Neural cell (in vitro differentiated cells): ENCODE data around the gene TMEM54. TPM values are rescaled to one million over a fixed set of nuclear protein-coding genes. Genes with fewer than 3 reads are reported as not detected.

Experiments
- H2AFZ ChIP-seq: fragments of 200-600, 300-800 bp; sonication (generic), shearing (Covaris generic); 2 replicates; pipeline ENCODE4 v1.6.0; 2014; ENCODE audit warnings: low read depth, mild to moderate bottlenecking, antibody characterized with exemption, low read length, moderate library complexity
- H3F3A ChIP-seq: fragments of 200-600 bp; shearing (Covaris generic); 2 replicates; pipeline ENCODE4 v1.6.1; 2016; ENCODE audit warnings: mild to moderate bottlenecking, moderate library complexity, mixed read lengths, antibody characterized with exemption, low read length; ENCODE audit not compliant: insufficient read depth, poor library complexity, severe bottlenecking
- H3K27ac ChIP-seq: fragments of 200-600, 300-800 bp; sonication (generic), shearing (Covaris generic); 2 replicates; pipeline ENCODE4 v1.5.1; 2014; ENCODE audit warnings: mild to moderate bottlenecking, low read length, moderate library complexity
- H3K27me3 ChIP-seq: fragments of 300-800, 200-600 bp; sonication (generic), shearing (Covaris generic); 2 replicates; pipeline ENCODE4 v1.6.0; 2014; ENCODE audit warnings: mild to moderate bottlenecking, low read depth, low read length, moderate library complexity; ENCODE audit not compliant: insufficient read depth
- H3K36me3 ChIP-seq: fragments of 300-800, 200-600 bp; sonication (generic), shearing (Covaris generic); 2 replicates; pipeline ENCODE4 v1.5.1; 2014; ENCODE audit warnings: mild to moderate bottlenecking, antibody characterized with exemption, low read length, moderate library complexity; ENCODE audit not compliant: insufficient read depth
- H3K4me2 ChIP-seq: fragments of 300-800, 200-600 bp; sonication (generic), shearing (Covaris generic); 2 replicates; pipeline ENCODE4 v1.6.0; 2014; ENCODE audit warnings: mild to moderate bottlenecking, low read length
- H3K4me3 ChIP-seq: fragments of 300-800, 200-600 bp; sonication (generic), shearing (Covaris generic); 2 replicates; pipeline ENCODE4 v1.5.1; 2014; ENCODE audit warnings: mild to moderate bottlenecking, low read length, moderate library complexity
- H3K79me2 ChIP-seq: fragments of 200-600 bp; shearing (Covaris generic); replicated peaks from 2 replicates; pipeline ENCODE4 v1.6.0; 2014; ENCODE audit warnings: mild to moderate bottlenecking, low read length, moderate library complexity; ENCODE audit not compliant: insufficient read depth
- H3K9ac ChIP-seq: fragments of 300-800, 200-600 bp; sonication (generic), shearing (Covaris generic); 2 replicates; pipeline ENCODE4 v1.6.1; 2016; ENCODE audit warnings: mild to moderate bottlenecking, low read length, mixed read lengths
- H3K9me2 ChIP-seq: fragments of 200-600 bp; shearing (Covaris generic); 2 replicates; pipeline ENCODE4 v1.6.1; 2016; ENCODE audit warnings: mild to moderate bottlenecking, low read length, mixed read lengths; ENCODE audit not compliant: insufficient read depth
- H3K9me3 ChIP-seq: fragments of 200-600, 300-800 bp; sonication (generic), shearing (Covaris generic); 2 replicates; pipeline ENCODE4 v1.6.1; 2016; ENCODE audit warnings: mild to moderate bottlenecking, mixed run types, low read length, moderate library complexity, mixed read lengths
- H4K20me1 ChIP-seq: fragments of 200-600 bp; shearing (Covaris generic); 2 replicates; pipeline ENCODE4 v1.6.1; 2016; ENCODE audit warnings: mild to moderate bottlenecking, mixed run types; ENCODE audit not compliant: insufficient read depth
- CTCF ChIP-seq: fragments of 450-650 bp; IDR thresholded peaks from 2 replicates; pipeline ENCODE4 v1.5.1; 2014; ENCODE audit warnings: antibody characterized with exemption, mild to moderate bottlenecking, moderate library complexity; ENCODE audit not compliant: poor library complexity, severe bottlenecking
- EP300 ChIP-seq: fragments of 450-650 bp; conservative IDR thresholded peaks from 2 replicates; pipeline ENCODE4 v1.6.1; 2014; ENCODE audit warnings: antibody characterized with exemption, mild to moderate bottlenecking, moderate library complexity; ENCODE audit not compliant: poor library complexity, severe bottlenecking
- EZH2 ChIP-seq: fragments of 200-600, 300-800 bp; shearing (Covaris generic), sonication (generic); IDR thresholded peaks from 2 replicates; pipeline ENCODE4 v1.6.1; 2014; ENCODE audit warnings: antibody characterized with exemption, low read length, borderline replicate concordance, mild to moderate bottlenecking; ENCODE audit not compliant: insufficient read depth, poor library complexity, severe bottlenecking
- MXI1 ChIP-seq: fragments of 450-650 bp; conservative IDR thresholded peaks from 2 replicates; pipeline ENCODE4 v1.6.1; 2014; ENCODE audit warnings: antibody characterized with exemption, mild to moderate bottlenecking; ENCODE audit not compliant: poor library complexity, severe bottlenecking
- POLR2AphosphoS5 ChIP-seq: IDR thresholded peaks from 2 replicates; pipeline ENCODE4 v1.6.1; 2012
- RAD21 ChIP-seq: fragments of 450-650 bp; conservative IDR thresholded peaks from 2 replicates; pipeline ENCODE4 v1.6.1; 2014; ENCODE audit warnings: antibody characterized with exemption, mild to moderate bottlenecking, moderate library complexity
- SMC3 ChIP-seq: fragments of 450-650 bp; conservative IDR thresholded peaks from 2 replicates; pipeline ENCODE4 v1.6.1; 2014; ENCODE audit warnings: antibody characterized with exemption, mild to moderate bottlenecking, moderate library complexity; ENCODE audit not compliant: poor library complexity
- TAF1 ChIP-seq: IDR thresholded peaks from 2 replicates; pipeline ENCODE4 v1.6.1; 2012; ENCODE audit warnings: low read depth
- polyA plus RNA-seq: library from polyadenylated mRNA; depleted of rRNA; stranded (reverse); fragments of >200 nt; gene quantifications from 2 replicates; pipeline ENCODE4 v1.2.3, GENCODE V29; 2014
- TF ChIP-seq, protein P1 (sequence below): IDR thresholded peaks from 2 replicates; pipeline ENCODE4 v1.6.1; 2012; ENCODE audit warnings: borderline replicate concordance

TMEM54 gene
- polyA plus RNA-seq, 1 donor from 2014 or later, result not detected

DNA sequence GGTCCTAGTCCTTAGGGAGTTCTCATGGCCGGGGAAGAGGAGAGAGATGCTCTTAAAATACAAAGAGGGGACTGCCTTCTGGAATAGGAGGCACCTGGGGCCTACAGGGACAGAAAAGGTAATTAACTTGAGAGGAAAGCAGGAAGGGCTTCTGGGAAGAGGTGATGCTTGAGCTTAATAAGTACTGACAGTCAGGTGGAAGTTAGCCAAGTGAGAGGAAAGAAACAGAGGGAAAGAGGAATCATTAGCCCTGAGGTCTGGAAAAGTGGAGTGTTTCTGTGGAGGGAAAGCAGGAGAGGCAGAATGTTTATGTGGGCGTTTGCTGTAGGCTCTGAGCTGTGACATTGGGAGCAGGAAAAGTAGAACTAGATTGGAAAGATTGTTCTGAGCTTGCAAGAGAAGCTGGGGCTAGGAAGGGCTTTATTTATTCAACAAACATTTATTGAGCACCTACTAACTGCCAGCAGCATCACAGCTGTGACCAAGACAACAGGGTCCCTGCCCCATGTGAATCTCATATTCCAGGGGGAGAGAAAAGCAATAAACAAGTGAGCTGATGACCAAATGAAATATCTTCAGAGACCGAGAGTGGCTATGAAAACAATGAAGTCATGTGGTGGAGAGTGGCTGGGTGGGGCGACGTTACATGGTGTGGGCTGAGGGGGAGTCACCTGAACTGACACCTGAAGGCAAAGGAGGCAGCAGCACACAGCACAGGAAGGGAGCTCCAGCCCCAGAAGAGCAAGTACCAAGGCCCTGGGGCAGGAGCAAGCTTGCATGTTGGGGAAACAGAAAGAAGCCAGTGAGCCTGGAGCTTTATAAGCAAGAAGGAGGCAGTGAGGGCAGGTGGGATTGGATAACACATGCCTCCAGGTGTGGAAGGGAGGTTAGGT lies 26.1 kb downstream of the TMEM54 start:
- Histone ChIP-seq H3F3A (peaks cover 4% of the 10 kb centered on the region), H3K9me3 (no peaks in the 10 kb centered on the region), H3K79me2 (no peaks in the 10 kb centered on the region), H3K9me2 (no peaks in the 10 kb centered on the region), H3K27me3 (peaks cover 8% of the 10 kb centered on the region), H3K27ac (no peak overlapping the region), H3K36me3 (no peaks in the 10 kb centered on the region), H3K4me2 (no peak overlapping the region), H3K4me3 (no peak overlapping the region), H4K20me1 (no peaks in the 10 kb centered on the region), H2AFZ (no peak overlapping the region), H3K9ac (no peak overlapping the region)
- TF ChIP-seq EZH2, result no peak
- TF ChIP-seq, protein P1, sequence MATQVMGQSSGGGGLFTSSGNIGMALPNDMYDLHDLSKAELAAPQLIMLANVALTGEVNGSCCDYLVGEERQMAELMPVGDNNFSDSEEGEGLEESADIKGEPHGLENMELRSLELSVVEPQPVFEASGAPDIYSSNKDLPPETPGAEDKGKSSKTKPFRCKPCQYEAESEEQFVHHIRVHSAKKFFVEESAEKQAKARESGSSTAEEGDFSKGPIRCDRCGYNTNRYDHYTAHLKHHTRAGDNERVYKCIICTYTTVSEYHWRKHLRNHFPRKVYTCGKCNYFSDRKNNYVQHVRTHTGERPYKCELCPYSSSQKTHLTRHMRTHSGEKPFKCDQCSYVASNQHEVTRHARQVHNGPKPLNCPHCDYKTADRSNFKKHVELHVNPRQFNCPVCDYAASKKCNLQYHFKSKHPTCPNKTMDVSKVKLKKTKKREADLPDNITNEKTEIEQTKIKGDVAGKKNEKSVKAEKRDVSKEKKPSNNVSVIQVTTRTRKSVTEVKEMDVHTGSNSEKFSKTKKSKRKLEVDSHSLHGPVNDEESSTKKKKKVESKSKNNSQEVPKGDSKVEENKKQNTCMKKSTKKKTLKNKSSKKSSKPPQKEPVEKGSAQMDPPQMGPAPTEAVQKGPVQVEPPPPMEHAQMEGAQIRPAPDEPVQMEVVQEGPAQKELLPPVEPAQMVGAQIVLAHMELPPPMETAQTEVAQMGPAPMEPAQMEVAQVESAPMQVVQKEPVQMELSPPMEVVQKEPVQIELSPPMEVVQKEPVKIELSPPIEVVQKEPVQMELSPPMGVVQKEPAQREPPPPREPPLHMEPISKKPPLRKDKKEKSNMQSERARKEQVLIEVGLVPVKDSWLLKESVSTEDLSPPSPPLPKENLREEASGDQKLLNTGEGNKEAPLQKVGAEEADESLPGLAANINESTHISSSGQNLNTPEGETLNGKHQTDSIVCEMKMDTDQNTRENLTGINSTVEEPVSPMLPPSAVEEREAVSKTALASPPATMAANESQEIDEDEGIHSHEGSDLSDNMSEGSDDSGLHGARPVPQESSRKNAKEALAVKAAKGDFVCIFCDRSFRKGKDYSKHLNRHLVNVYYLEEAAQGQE, result no peak
- TF ChIP-seq RAD21, result no peak
- no peak for TF ChIP-seq SMC3
- TF ChIP-seq POLR2AphosphoS5, result no peak

GRCh38 chr1:32873484-32873883 lies 27.7 kb downstream of the TMEM54 start:
- no peak overlapping the region for H3K4me2 ChIP-seq

More at GRCh38 chr1:32873484-32873883, 27.7 kb downstream of the TMEM54 start:
- H3K79me2 ChIP-seq, result no peaks in the 10 kb centered on the region
- no peak overlapping the region for H3K4me3 ChIP-seq
- no peaks in the 10 kb centered on the region for H4K20me1 ChIP-seq
- no peak overlapping the region for H3K27ac ChIP-seq
- TF ChIP-seq CTCF (no peak), RAD21 (no peak), EZH2 (no peak), TAF1 (no peak), SMC3 (no peak), EP300 (no peak), MXI1 (no peak), POLR2AphosphoS5 (no peak)
- TF ChIP-seq, protein P1, result no peak
- no peaks in the 10 kb centered on the region for H3K36me3 ChIP-seq
- no peak overlapping the region for H2AFZ ChIP-seq
- no peaks in the 10 kb centered on the region for H3K9me2 ChIP-seq
- H3K27me3 ChIP-seq, result peaks cover 8% of the 10 kb centered on the region
- no peak overlapping the region for H3K9ac ChIP-seq
- H3F3A ChIP-seq, result peaks cover 4% of the 10 kb centered on the region
- no peaks in the 10 kb centered on the region for H3K9me3 ChIP-seq
